PC-3 (cell line): Measurements from ENCODE around the gene PRPF38B.

Experiments
- EZH2 ChIP-seq: fragments of 300-600 bp; sonication (generic); IDR thresholded peaks from one replicate; pipeline ENCODE4 v1.6.1; 2017; ENCODE audit warnings: antibody characterized with exemption, mild to moderate bottlenecking, low read length; ENCODE audit not compliant: unreplicated experiment
- EZH2phosphoT487 ChIP-seq: fragments of 300-600 bp; sonication (generic); IDR thresholded peaks from 2 replicates; pipeline ENCODE4 v1.6.1; 2018; ENCODE audit warnings: mild to moderate bottlenecking, antibody characterized with exemption, low read length, borderline replicate concordance
- TF ChIP-seq, protein P1 (sequence below): fragments of 300-600 bp; sonication (generic); conservative IDR thresholded peaks from 2 replicates; pipeline ENCODE4 v1.5.1; 2017; ENCODE audit warnings: antibody characterized with exemption, low read depth, mild to moderate bottlenecking, low read length

GRCh38 chr1:108715932-108716331 lies 23.8 kb downstream of the PRPF38B start:
- TF ChIP-seq, protein P1, sequence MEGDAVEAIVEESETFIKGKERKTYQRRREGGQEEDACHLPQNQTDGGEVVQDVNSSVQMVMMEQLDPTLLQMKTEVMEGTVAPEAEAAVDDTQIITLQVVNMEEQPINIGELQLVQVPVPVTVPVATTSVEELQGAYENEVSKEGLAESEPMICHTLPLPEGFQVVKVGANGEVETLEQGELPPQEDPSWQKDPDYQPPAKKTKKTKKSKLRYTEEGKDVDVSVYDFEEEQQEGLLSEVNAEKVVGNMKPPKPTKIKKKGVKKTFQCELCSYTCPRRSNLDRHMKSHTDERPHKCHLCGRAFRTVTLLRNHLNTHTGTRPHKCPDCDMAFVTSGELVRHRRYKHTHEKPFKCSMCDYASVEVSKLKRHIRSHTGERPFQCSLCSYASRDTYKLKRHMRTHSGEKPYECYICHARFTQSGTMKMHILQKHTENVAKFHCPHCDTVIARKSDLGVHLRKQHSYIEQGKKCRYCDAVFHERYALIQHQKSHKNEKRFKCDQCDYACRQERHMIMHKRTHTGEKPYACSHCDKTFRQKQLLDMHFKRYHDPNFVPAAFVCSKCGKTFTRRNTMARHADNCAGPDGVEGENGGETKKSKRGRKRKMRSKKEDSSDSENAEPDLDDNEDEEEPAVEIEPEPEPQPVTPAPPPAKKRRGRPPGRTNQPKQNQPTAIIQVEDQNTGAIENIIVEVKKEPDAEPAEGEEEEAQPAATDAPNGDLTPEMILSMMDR: no peak
- TF ChIP-seq EZH2 (no peak), EZH2phosphoT487 (no peak)
